Measurements from ENCODE around the gene SETD4.

SETD4 gene

DNA sequence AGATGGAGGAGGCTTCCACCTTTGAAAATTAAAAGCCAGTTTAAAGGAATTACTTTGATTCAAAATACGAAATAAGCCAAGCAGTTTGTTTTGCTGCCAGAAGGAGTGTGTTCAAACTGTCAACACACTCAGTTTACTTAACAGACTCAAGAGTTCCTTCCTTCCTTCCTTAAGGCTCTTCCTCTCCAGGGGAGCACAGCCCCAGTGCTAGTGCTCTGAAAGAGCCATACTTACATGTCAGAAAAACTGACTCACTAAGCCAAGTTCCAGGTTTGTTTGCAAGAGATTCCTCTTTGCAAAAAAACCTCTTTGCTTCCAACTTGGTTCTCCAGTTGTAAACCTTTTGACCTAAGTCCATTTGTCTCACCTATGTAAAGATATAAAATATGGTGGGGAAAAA lies 14.3 kb downstream of the SETD4 start:
- no peak for DNase-seq (ENCODE audit: low read depth)

DNA sequence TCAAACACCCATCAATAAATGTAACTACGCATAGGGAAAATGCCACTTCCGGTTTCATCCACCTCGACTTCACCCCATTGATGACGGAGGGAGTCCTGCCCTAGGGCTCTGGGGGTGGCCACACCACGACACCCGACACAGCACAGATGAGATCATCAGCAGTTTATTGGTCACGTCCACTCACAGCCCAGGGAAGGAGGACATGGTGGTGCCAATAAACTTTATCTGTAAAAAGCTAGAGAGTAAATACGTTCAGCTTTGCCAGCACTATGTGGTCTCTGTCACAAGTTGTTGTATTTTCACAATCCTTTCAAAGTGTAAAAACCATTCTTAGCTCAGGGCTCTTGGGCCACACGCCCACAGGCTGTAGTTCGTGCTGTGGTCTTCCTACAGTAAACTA lies 16.3 kb downstream of the SETD4 start:
- no peak for DNase-seq (ENCODE audit: low read depth)

DNA sequence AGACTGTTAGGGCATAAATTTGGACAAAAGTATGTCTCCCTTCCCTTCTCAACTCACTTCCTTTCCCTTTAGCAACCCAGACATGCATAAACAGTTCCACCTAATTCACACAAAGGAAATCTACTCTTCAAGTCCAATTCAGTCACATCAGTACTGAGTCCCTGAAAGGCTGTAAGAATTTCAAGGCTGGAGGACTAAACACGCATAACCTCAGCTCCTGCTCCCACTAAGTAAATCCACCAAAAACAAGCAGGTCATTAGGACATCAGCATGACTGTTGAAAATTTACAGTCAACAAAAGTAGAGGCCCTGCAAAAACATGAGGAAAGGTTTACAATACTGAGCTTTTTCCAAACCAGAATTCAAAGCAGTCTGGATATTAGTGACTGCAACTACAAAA lies 18.4 kb downstream of the SETD4 start:
- no peak for DNase-seq (ENCODE audit: low read depth)

DNA sequence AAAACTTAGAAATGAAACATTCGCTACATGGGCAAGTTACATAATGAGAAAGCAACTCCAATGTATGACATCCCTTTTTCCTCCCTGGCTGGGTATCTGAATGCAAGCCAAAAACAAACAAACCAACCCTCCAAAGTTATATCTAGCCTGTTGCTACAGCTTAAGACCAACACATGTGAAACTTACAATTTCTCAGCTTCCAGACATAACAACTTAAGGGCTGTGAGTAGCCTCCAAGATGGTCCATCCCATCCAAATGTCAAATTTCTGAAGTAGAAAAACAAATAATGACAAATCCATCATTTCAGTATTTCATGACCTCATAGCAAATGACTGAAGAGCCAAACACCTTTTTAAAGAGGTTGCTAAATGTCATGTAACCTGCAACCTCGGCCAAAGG lies 19.9 kb downstream of the SETD4 start:
- DNase-seq (ENCODE audit: low read depth) = no peak

DNA sequence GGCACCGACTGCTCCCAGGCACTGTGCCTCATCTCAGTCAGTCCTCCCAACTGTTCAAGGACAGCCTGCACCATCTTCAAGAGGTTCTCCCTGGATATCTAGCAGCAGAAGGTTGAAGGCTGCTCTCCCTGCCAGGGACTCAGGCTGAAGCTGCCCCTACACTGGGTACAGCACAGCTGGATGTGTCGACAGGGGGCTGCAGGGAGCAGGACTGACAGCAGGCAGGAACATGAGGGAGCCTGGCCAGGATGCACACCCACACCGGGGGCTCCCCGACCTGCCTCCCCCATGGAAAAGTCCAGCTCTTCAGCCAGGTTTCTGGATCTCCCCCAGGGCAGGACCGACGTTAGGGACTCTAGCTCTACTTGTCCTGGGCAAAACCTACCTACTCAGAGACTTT lies 20.5 kb downstream of the SETD4 start:
- no peak for DNase-seq (ENCODE audit: low read depth)

DNA sequence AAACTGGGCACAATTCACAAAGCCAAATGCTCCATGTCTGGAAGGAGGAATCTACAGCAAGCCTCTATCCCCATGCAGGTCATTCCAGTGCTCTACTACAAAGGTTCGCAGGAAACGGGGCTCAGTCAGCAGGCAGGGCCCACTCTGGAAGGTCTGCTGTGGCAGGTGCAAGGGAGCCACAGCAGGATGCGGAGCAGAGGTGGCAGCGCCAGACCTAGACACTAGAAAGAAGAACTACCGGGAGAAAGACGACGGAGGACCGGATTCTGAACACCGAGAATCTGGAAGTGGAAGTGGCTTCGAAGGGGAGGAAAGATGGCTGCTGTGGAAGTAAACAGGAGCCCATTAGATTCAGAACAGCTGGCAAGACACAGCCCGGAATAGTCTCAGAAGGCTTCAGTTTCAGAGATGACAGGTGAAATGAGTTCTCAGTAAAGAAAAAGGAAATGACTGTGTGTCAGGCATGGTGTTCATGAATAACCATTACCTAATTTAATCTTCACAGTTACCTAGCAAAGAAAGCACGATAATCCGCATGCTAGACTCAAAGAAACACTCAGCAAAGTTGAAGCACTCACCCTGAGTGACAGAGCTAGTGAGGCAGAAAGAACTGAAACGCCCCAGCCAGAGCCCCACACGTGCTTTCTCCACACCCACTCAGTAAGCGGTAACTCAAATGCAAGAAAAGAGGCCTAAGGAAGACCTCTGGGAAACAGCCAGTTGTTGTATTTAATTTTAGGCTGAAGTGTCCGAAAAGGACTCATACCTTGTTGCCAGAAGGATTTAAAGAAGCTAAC lies 21.4 kb downstream of the SETD4 start:
- DNase-seq (ENCODE audit: low read depth) = no peak

DNA sequence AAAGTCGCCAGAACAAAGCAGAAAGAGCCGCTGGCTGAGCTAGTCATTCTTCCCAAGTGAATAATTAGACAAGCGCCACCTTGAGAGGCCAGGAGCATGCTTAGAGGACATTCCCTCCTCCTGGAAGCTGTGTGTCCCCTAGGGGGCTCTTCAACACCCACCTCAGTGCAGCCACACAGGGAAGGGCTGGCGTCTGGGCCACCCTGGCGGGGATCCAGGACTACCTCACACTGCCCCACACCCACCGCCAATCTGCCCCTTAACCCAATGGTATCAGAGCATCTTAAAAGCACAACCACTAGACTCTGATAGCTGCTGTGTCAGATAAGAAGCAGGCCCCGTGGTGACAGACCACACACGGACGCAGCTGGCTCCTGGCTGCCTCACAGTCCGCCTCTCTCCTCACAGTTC lies 24.9 kb downstream of the SETD4 start:
- DNase-seq (ENCODE audit: low read depth) = no peak

DNA sequence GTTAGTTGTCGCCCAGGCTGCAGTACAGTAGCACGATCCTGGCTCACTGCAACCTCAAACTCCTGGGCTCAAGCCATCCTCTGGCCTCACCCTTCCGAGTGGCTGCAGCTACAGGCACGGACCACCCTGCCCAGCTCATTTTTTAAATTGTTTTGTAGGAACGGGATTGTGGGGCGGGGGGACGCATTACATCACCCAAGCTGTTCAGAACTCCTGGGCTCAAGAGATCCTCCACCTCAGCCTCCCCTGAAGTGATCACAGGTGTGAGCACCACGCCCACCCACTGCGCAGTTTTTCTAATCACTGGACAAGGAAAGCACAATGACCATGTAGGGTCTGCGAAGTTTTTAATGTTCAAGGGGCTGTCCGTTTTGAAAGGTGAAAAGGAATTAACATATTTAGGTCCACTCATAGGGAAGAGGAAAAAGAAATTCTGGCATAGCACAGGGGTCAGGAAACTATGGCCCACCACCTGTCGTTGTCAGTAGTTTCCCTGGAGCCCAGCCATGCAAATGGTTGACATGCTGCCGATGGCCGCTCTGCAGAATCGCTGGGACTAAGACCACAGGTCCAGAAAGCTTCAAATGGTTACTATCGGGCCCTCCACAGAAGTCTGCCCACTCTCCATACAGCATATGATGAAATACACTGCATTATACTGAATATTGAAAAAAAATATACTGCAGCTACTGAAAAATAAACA lies 26.0 kb downstream of the SETD4 start:
- DNase-seq (ENCODE audit: low read depth) = no peak

DNA sequence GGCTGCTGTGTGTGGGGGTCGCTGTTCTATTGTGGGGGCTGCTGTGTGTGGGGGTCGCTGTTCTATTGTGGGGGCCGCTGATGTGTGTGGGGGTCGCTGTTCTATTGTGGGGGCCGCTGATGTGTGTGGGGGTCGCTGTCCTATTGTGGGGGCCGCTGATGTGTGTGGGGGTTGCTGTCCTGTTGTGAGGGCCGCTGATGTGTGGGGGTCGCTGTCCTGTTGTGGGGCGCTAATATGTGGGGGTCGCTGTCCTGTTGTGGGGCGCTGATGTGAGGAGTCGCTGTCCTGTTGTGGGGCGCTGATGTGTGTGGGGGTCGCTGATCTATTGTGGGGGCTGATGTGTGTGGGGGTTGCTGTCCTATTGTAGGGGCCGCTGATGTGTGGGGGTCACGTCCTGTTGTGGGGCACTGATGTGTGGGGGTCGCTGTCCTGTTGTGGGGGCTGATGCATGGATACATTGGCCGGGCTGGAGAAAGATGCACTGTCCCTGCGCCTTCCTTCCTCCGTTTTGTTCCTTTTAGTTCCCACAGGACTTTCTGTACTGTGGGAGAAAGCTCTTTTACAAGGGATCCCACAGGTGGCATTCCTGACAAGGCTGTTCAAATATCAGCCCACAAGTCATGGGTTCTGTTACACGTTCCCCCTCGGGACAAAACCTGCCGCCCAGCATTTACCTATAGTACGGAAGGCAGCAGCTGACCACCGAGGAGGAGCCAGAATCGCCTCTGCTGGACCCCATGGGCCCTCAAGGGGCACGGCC lies 27.5 kb downstream of the SETD4 start:
- DNase-seq (ENCODE audit: low read depth) = no peak

DNA sequence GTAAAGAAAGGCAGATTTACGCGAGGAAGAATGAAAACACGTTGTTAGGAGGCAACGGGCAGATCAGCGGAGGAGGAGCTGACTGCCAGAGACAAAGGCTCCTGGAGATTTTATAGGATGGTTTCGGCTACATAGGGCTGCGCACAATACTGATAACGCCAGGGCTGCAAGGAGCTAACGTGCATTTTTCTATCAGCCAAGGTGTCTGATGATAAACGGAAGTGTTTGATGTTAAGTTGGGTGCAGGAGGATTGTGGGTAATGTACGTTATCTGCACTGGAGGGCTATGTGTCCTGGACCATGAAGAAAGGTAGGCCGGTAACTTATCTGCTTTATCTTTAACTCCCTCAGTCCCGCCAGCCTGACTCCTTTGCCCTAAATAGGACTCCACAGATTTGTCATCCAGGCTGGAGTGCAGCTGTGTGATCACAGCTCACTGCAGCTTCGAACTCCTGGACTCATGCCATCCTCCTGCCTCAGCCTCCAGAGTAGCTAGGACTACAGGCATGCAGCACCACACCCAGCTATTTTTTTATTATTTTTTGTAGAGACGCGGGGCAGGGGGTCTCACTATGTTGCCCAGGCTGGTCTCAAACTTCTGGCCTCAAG lies 29.6 kb downstream of the SETD4 start:
- DNase-seq (ENCODE audit: low read depth) = no peak

DNA sequence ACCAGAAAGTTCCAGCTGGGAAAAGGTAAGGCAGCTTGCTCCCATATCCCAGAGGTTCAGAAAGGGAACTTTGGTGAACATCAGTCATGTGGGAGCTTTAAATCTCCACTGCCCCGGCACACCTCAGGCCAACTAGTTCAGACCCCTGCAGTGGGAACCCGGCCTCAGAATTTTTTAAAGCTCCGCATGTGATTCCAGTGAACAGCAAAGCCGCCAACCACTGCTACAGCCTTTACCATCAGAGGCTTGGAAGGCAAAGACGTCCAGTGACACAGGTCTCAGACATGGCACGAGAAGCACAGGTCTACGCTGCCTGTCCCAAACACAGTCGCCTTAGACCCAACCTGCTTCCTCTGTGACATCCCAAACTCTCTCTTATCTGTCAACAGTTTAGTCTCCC lies 31.0 kb downstream of the SETD4 start:
- no peak for DNase-seq (ENCODE audit: low read depth)

DNA sequence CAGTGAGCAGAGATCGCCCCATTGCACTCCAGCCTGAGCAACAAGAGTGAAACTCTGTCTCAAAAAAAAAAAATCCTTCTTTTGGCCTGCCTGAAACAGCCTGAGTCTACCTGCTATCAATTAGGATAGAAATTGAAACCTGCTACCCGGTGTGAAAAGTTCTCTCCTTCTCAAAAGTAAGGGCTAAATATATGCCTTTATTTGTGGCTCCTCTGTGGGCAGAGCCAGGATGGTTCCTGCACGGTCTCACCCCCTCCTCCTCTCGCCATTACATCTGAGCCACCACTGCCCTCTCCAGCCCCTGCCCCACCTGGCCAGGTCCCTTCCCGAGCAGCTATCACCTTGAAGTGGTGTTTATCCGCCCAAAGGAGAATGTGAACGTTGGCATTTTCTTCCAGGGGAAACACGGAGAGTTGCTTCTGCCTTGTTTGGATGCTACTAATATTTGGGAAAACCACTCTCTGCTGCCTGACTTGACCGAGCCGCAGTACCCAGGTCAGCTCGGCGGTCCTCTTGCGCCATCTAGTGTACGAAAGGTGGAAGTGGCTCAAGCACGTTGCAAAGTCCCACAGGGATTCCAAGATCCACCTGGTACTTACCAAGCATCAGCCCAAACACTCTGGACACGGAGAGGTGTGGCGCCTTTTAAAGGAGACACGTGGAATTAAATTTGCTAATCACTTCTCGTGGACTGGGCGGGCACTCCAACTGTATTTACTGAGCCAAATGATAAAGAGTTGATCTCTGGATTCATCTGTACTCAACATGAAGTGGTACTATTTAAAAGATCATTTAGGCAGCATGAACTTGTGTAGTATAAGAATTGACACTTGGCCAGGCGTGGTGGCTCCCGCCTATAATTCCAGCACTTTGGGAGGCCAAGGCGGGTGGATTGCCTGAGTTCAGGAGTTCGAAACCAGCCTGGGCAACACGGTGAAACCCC lies 31.9 kb downstream of the SETD4 start:
- DNase-seq (ENCODE audit: low read depth) = peak; percentile 43

DNA sequence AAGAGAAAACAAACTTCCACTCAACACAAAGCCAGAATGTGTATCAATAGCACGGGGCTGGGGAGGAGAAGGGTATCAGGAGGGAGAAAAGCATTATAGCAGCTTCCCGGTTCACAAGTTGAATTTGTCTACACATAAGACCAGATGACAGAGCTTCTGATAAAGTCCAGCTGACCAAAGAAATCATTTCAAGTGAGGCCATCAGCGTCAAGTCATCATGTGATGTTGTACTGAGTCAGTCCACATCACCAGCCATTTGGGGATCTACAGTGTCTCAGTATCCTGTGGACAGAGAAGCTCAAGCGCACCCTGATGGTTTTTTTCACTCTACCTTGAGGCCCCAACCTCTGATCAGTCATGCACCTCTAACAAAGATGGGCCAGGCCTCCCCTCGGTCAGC lies 33.0 kb downstream of the SETD4 start:
- no peak for DNase-seq (ENCODE audit: low read depth)

DNA sequence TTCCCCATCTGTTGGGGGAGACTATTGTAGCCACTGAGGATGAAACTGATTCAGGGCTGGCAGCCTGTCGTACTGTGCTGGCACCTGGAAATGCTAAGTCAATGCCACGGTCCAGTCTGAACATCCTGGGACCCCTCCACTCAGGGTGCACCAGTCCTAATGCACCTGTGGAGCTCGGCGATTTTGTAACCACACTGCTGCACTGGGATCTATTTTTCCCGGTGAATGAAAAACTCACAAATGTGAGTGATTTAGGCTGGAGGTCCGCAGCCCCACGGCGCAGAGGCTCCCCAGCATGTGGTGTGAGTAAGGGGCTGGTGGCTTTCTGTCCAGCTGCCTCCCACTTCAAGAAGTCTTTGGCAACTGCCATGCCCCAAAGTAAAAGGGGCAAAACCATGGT lies 35.5 kb downstream of the SETD4 start:
- DNase-seq (ENCODE audit: low read depth) = no peak

DNA sequence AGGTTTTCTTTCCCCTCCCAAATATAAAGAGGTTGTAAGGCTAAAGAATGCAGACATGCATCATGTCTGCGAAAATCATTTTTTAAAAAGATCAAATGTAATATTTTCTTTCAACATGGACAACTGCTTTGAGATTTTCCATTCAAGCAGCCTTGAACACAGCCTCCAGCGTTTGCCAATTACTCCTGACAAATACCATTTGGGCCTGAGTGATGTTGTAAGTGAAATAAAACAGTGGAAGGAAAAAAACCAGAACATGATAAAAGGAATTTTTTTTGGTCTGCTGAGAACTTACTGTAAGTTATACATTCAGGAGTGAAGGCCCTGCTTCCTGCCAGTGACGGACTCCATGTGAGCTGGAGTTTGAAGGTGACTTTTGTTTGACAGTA lies 37.2 kb downstream of the SETD4 start:
- no peak for DNase-seq (ENCODE audit: low read depth)

DNA sequence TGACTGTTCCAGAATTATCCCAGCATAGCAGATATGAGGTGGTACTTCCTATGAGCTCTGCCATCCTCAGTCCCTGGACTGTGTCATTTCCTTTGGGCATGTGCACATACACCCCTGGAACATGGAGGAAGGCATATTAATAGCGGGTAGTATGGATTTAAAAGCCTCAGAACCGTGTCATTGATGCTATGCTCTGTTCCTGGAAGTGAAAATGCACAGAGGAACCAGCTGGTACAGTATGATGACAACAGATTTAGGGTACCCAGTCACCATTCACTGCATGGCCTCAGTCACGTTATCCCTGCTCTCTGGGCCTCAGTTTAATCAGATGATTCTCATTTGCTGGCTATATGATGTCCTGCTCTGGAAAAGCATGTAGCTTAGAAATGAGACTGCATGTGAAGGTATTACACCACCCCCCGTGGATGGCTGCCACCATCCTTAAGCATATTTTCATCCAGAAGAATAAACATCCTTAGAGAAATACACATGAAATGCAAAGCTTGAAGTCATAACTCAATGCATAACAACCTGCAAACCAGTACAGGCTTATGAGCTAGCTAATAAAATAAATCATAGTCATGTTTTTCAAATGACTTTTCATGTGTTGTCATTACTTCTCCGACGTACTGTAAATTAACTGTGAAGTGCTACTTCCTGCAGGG lies 37.8 kb downstream of the SETD4 start:
- DNase-seq (ENCODE audit: low read depth) = no peak

DNA sequence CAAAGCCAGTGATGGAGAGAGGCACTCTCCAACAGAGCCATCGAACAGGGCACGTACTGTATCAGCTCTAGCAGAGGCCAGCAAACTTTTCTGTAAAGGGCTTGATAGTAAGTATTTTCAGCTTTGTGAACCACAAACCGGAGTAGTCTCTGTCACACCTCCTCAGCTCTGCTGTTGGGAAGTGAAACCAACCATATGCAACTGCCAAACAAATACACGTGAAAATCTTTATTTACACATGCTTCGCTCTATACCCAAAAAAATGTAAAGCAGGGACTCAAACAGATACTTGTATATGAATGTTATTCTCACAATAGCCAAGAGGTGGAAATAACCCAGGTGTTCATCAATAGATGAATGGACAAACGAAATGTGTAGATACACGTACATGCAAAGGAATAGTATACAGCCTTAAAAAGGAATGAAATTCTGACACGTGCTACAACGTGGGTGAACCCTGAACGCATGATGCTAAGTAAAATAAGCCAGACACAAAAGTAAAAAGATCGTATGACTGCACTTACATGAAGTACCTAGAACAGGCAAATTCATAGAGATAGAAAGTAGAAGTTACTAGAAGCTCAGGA lies 39.0 kb downstream of the SETD4 start:
- DNase-seq (ENCODE audit: low read depth) = no peak

DNA sequence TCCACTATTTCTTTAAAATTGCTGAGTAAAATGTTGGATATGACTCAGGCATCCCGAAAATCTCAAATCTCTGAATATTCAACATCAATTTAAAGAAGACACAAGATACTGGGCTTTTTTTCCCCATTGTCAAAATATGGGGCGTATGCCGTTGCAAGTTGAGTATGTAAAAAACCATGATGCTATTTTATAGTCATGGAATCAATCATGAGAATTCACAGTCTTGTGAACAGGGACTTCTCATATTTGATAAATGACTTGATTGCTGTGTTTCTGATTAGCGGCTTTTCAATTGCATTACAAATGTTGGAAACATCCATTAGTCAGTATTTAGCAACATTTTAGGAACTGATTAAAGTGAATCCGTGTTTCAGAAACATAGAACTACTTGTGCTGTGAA lies 45.3 kb downstream of the SETD4 start:
- DNase-seq (ENCODE audit: low read depth) = no peak

DNA sequence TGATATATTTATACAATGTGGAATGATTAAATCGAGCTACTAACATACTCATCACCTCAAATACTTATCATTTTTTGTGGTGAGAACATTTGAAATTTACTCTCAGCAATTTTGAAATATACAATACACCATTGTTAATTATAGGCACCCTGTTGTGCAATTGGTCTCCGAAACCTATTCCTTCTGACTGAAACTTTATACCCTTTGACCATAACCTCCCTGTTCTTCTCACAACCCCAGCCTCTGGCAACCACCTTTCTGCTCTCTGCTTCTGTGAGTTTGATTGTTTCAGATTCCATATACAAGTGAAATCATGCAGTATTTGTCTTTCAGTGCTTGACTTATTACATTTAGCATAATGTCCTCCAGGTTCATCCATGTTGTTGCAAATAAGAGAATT lies 49.5 kb downstream of the SETD4 start:
- DNase-seq (ENCODE audit: low read depth) = no peak

DNA sequence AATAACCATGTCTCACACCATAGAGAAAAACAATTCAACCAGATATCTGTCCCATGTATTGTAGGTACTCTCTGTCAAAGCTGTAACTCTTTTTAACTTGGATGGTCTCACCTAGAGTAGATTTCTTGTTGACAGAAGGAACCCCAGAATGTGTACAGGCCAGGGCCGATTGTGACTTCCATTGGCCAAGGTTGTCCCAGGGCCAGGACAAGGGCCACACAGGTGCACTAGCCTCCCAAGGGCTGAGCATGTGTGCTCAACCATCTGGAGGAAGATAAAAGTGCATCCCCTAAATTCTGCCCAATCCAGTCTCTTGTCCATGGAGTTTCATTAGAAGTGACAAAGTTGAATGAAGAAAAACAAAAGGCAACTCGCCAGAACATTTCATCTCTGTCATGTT lies 51.8 kb downstream of the SETD4 start:
- DNase-seq (ENCODE audit: low read depth) = no peak
